Measurements from ENCODE around the gene CBX8. TPM values are rescaled to one million over a fixed set of nuclear protein-coding genes. Genes with fewer than 3 reads are reported as not detected.

CBX8 gene
- total RNA-seq, 2 experiments from 2014 or later, result 7.0 to 9.4 TPM

GRCh38 chr17:79824893-79825579 is 28.2 kb upstream of the CBX8 start:
- Mint-ChIP-seq H3K27ac (no peak overlapping the region), H3K4me1 (ENCODE audit: low read depth) (peaks cover 8% of the 10 kb centered on the region), H3K4me3 (no peak overlapping the region), H3K36me3 (ENCODE audit: low read depth) (no peaks in the 10 kb centered on the region), H3K27me3 (peaks cover 12% of the 10 kb centered on the region), H3K9me3 (no peaks in the 10 kb centered on the region)
- intact Hi-C loops (cut with micrococcal nuclease), result no loop called here
- DNase-seq (no peak), ATAC-seq (no peak)
- no peak for TF ChIP-seq CTCF (IDR thresholded peaks at IDR 0.05)
- CTCF ChIA-PET, result interaction anchor here (1.2 to 3.5 kb wide), 5 partner anchors 9 to 83 kb away, joined by 3 to 19 read pairs (median 4); partner anchors contain the start of gene CBX4
- POLR2A ChIA-PET, result interaction anchor here (0.5 to 1.3 kb wide), 3 partner anchors 14 to 28 kb away, joined by 3 to 4 read pairs (median 4); partner anchors contain the start of gene CBX8

GRCh38 chr17:79824234-79824633 is 27.4 kb upstream of the CBX8 start:
- ChIA-PET POLR2A (interaction anchor here (0.5 to 0.9 kb wide), 2 partner anchors 13 to 27 kb away, joined by 3 to 4 read pairs; partner anchors contain the start of gene CBX8), CTCF (interaction anchor here (1.2 to 3.5 kb wide), 4 partner anchors 11 to 82 kb away, joined by 3 to 19 read pairs (median 4); partner anchors contain the start of gene CBX4)

DNA sequence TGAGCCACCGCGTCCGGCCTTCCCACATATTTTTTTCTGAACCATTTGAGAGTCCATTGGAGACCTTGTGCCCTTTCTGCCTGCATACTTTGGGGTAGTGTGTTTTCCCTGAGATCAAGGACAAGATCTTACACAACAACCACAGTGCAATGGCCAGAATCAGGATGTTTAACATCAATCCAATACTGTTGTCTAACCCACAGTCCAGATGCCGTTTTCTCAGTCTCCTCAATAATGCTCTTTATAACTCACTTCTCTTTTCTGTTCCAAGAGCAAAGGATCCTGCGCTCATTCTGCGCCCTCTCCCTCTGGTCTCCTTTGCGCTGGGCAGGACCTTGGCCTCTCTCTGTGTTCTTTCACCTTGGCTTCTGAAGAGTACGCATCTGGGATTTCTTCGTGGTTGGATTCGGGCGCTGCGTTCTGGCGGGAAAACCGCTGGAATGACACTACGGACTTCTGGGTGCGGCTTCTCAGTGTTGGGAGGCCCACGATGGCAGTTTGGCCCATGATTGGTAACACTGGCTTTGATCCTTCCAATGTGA is 25.8 kb upstream of the CBX8 start:
- TF ChIP-seq CTCF (IDR thresholded peaks at IDR 0.05), result no peak
- Mint-ChIP-seq H3K4me1 (ENCODE audit: low read depth) (peaks cover 8% of the 10 kb centered on the region), H3K27ac (no peak overlapping the region), H3K27me3 (peaks cover 16% of the 10 kb centered on the region), H3K9me3 (no peaks in the 10 kb centered on the region), H3K4me3 (no peak overlapping the region), H3K36me3 (ENCODE audit: low read depth) (no peaks in the 10 kb centered on the region)
- POLR2A ChIA-PET, result interaction anchor here (1.4 kb wide), 1 partner anchor 20 kb away, joined by 4 read pairs; no protein-coding TSS in a partner anchor
- ATAC-seq (no peak), DNase-seq (no peak)
- CTCF ChIA-PET, result interaction anchor here (0.9 kb wide), 1 partner anchor 9 kb away, joined by 3 read pairs; no protein-coding TSS in a partner anchor
- intact Hi-C loops (cut with micrococcal nuclease), result no loop called here

More at GRCh38 chr17:79824234-79824633, 27.4 kb upstream of the CBX8 start:
- no peak for DNase-seq
- Mint-ChIP-seq H3K27ac (no peak overlapping the region), H3K36me3 (ENCODE audit: low read depth) (no peaks in the 10 kb centered on the region), H3K9me3 (no peaks in the 10 kb centered on the region), H3K27me3 (peaks cover 14% of the 10 kb centered on the region), H3K4me1 (ENCODE audit: low read depth) (peaks cover 8% of the 10 kb centered on the region), H3K4me3 (no peak overlapping the region)
- intact Hi-C loops (cut with micrococcal nuclease), result no loop called here
- no peak for TF ChIP-seq CTCF (IDR thresholded peaks at IDR 0.05)
- no peak for ATAC-seq

GRCh38 chr17:79821331-79822095 is 24.6 kb upstream of the CBX8 start:
- Mint-ChIP-seq H3K4me1 (ENCODE audit: low read depth) (peaks cover 5% of the 10 kb centered on the region), H3K36me3 (ENCODE audit: low read depth) (no peaks in the 10 kb centered on the region), H3K27ac (no peak overlapping the region), H3K27me3 (peaks cover 17% of the 10 kb centered on the region), H3K9me3 (no peaks in the 10 kb centered on the region), H3K4me3 (no peak overlapping the region)
- intact Hi-C loops (cut with micrococcal nuclease), result no loop called here
- CTCF ChIA-PET, result interaction anchor here (0.9 to 1.2 kb wide), 2 partner anchors 8 to 10 kb away, joined by 3 read pairs; no protein-coding TSS in a partner anchor
- no peak for TF ChIP-seq CTCF (IDR thresholded peaks at IDR 0.05)
- ATAC-seq, result no peak
- POLR2A ChIA-PET, result interaction anchor here (0.7 to 1.4 kb wide), 3 partner anchors 9 to 21 kb away, joined by 3 to 4 read pairs (median 3); no protein-coding TSS in a partner anchor
- DNase-seq, result no peak
